ENCODE results near the gene RGPD5.
"Not testable (repeated sequence)": the region's sequence is repeated elsewhere in the genome, so short reads cannot be mapped to it uniquely, and the experiment has no call there.

The RGPD5 gene

GRCh38 chr2:109893736-109894135 is 99.6 kb downstream of the RGPD5 start:
- not testable (repeated sequence) for H3K4me3 ChIP-seq (IDR thresholded peaks at IDR 0.05; ENCODE audit: insufficient read depth, low read depth, low read length); H3K4me1 ChIP-seq (ENCODE audit: low read depth, poor library complexity, severe bottlenecking); H3K27ac ChIP-seq; H3K9ac ChIP-seq; H3K79me2 ChIP-seq (ENCODE audit: insufficient read depth, low read depth); H3K4me2 ChIP-seq; H3K27me3 ChIP-seq (ENCODE audit: insufficient read depth, low read depth); H4K20me1 ChIP-seq (ENCODE audit: insufficient read depth); H3K36me3 ChIP-seq (ENCODE audit: insufficient read depth); H2AFZ ChIP-seq (ENCODE audit: low read depth)

- not testable (repeated sequence) for H3K79me2 ChIP-seq (ENCODE audit: insufficient read depth, low read depth); H3K27ac ChIP-seq; H2AFZ ChIP-seq (ENCODE audit: low read depth); H3K36me3 ChIP-seq (ENCODE audit: insufficient read depth); H3K4me1 ChIP-seq (ENCODE audit: low read depth, poor library complexity, severe bottlenecking); H3K27me3 ChIP-seq (ENCODE audit: insufficient read depth, low read depth); H3K9ac ChIP-seq; H3K4me3 ChIP-seq (IDR thresholded peaks at IDR 0.05; ENCODE audit: insufficient read depth, low read depth, low read length); H3K4me2 ChIP-seq; H4K20me1 ChIP-seq (ENCODE audit: insufficient read depth)
Observed at GRCh38 chr2:109894141-109894540, 100.0 kb downstream of the RGPD5 start.

DNA sequence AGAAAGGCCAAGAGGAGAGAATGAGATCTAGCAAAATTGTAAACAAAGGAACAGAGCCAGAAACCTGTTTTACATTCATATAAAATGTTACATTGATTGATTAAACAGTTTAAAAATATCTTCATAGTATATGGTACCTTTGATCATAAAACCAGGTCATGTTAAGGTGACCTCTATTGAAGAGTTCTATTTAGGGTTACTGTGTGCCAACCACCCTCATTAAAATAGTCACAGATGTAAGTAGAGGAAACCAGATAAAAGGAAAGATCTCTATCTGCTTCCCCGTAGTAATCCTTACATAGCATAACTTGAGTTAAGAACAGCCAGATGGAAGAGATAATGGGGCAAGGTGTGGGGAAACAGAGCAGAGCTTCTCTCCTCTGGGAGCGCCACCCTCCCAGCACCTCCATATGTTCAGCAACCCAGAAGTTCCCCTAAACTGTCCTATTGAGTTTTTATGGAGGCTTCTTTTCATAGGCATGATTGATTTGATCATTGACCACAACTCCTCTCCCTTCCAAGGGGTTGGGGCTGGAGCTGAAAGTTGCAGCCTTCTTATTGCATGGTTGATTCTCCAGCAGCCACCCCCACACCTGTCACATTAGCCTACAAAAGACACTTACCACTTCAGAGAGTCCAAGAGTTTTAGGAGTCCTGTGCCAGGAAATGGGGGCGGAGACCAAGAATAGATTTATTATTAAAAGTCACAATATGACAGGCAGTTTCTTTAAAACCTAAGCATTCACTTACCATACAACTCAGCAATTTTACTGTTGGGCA is 101.2 kb downstream of the RGPD5 start:
- H3K27ac ChIP-seq; H3K36me3 ChIP-seq (ENCODE audit: insufficient read depth); H3K4me3 ChIP-seq (IDR thresholded peaks at IDR 0.05; ENCODE audit: insufficient read depth, low read depth, low read length); H4K20me1 ChIP-seq (ENCODE audit: insufficient read depth); H3K4me1 ChIP-seq (ENCODE audit: low read depth, poor library complexity, severe bottlenecking); H3K9ac ChIP-seq; H3K4me2 ChIP-seq; H3K79me2 ChIP-seq (ENCODE audit: insufficient read depth, low read depth); H2AFZ ChIP-seq (ENCODE audit: low read depth); H3K27me3 ChIP-seq (ENCODE audit: insufficient read depth, low read depth): not testable (repeated sequence)

- not testable (repeated sequence) for H3K9ac ChIP-seq; H3K27ac ChIP-seq; H3K36me3 ChIP-seq (ENCODE audit: insufficient read depth); H3K4me1 ChIP-seq (ENCODE audit: low read depth, poor library complexity, severe bottlenecking); H3K4me2 ChIP-seq; H3K79me2 ChIP-seq (ENCODE audit: insufficient read depth, low read depth); H3K27me3 ChIP-seq (ENCODE audit: insufficient read depth, low read depth); H2AFZ ChIP-seq (ENCODE audit: low read depth); H3K4me3 ChIP-seq (IDR thresholded peaks at IDR 0.05; ENCODE audit: insufficient read depth, low read depth, low read length); H4K20me1 ChIP-seq (ENCODE audit: insufficient read depth)
Observed at GRCh38 chr2:109896212-109896611, 102.1 kb downstream of the RGPD5 start.

DNA sequence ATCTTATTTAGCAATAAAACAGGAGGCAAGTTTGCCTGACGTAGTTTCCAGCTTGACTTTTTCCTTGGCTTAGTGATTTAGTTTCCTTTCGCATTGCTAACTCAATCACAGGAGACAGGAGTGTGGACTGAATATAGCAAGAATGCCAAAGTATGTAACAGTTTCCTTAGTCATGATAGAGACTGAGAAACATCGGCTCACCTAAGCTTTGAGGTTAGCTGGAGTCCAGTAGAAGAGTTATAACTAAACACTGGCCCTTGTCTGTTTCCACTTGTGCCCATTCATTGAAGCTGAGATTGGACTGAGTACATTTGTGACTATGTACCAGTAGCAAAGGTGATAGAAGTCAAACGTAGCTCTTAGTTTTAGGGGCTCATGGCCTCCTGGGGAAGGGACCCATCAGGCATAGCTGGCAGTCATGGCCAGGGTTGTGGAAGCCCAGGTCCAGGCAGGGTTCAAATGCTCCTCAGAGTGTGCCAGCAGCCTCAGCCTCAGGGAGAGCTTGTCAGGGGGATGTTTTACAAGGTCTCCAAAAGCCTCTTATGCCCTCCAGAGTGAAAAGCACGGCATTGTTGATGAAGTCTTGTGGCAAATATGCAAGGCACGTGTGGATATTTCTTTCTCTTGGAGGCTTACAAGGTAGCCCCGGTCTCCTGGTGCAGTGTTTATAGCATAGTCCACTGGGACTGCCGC is 103.8 kb downstream of the RGPD5 start:
- H3K4me1 ChIP-seq (ENCODE audit: low read depth, poor library complexity, severe bottlenecking); H3K4me2 ChIP-seq; H4K20me1 ChIP-seq (ENCODE audit: insufficient read depth); H3K79me2 ChIP-seq (ENCODE audit: insufficient read depth, low read depth); H3K27ac ChIP-seq; H2AFZ ChIP-seq (ENCODE audit: low read depth); H3K9ac ChIP-seq; H3K36me3 ChIP-seq (ENCODE audit: insufficient read depth); H3K27me3 ChIP-seq (ENCODE audit: insufficient read depth, low read depth); H3K4me3 ChIP-seq (IDR thresholded peaks at IDR 0.05; ENCODE audit: insufficient read depth, low read depth, low read length): not testable (repeated sequence)

GRCh38 chr2:109898462-109899336 is 104.6 kb downstream of the RGPD5 start, which contains the start of gene LIMS3:
Gene LIMS3 (plus strand): TSS chr2:109898688. CDS start chr2:109898729, 41 bp downstream.
- not testable (repeated sequence) for H2AFZ ChIP-seq (ENCODE audit: low read depth); H3K4me2 ChIP-seq; H3K36me3 ChIP-seq (ENCODE audit: insufficient read depth); H3K4me3 ChIP-seq (IDR thresholded peaks at IDR 0.05; ENCODE audit: insufficient read depth, low read depth, low read length); H3K79me2 ChIP-seq (ENCODE audit: insufficient read depth, low read depth); H3K27me3 ChIP-seq (ENCODE audit: insufficient read depth, low read depth); H3K4me1 ChIP-seq (ENCODE audit: low read depth, poor library complexity, severe bottlenecking); H3K27ac ChIP-seq; H3K9ac ChIP-seq; H4K20me1 ChIP-seq (ENCODE audit: insufficient read depth)

GRCh38 chr2:109905796-109906195 is 111.7 kb downstream of the RGPD5 start:
- H3K4me3 ChIP-seq (IDR thresholded peaks at IDR 0.05; ENCODE audit: insufficient read depth, low read depth, low read length); H4K20me1 ChIP-seq (ENCODE audit: insufficient read depth); H3K9ac ChIP-seq; H3K36me3 ChIP-seq (ENCODE audit: insufficient read depth); H3K27ac ChIP-seq; H3K4me1 ChIP-seq (ENCODE audit: low read depth, poor library complexity, severe bottlenecking); H3K4me2 ChIP-seq; H3K27me3 ChIP-seq (ENCODE audit: insufficient read depth, low read depth); H3K79me2 ChIP-seq (ENCODE audit: insufficient read depth, low read depth); H2AFZ ChIP-seq (ENCODE audit: low read depth): not testable (repeated sequence)

Data from KMS-11 (cell line).